ENCODE measurements around the gene LCE7A.

DNA sequence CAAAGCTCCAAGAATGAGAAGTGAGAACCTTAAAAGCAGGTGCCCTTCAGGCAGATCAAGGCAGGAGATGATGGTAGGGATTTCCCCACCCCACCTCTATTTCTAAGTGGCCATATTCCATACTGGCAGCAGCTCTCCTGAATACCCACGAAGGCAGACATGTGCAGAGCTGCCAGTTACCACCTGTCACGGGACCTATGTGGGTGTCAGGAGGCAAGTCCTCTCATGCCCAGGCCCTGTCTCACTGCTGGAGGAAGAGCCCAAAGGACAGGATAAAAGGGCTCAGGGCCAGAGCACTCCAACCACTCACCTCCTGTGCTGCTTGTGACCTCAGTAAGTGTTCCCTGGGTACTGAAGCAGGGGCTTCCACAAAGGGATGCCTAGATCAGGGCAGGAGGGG is 48.7 kb upstream of the LCE7A start:
- TF ChIP-seq, protein P1, sequence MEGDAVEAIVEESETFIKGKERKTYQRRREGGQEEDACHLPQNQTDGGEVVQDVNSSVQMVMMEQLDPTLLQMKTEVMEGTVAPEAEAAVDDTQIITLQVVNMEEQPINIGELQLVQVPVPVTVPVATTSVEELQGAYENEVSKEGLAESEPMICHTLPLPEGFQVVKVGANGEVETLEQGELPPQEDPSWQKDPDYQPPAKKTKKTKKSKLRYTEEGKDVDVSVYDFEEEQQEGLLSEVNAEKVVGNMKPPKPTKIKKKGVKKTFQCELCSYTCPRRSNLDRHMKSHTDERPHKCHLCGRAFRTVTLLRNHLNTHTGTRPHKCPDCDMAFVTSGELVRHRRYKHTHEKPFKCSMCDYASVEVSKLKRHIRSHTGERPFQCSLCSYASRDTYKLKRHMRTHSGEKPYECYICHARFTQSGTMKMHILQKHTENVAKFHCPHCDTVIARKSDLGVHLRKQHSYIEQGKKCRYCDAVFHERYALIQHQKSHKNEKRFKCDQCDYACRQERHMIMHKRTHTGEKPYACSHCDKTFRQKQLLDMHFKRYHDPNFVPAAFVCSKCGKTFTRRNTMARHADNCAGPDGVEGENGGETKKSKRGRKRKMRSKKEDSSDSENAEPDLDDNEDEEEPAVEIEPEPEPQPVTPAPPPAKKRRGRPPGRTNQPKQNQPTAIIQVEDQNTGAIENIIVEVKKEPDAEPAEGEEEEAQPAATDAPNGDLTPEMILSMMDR (IDR thresholded peaks at IDR 0.05) = no peak
- no peak for TF ChIP-seq POLR2A (IDR thresholded peaks at IDR 0.05)
